H1 (cell line): ENCODE results near the gene INPP4B. TPM values are rescaled to one million over a fixed set of nuclear protein-coding genes. Genes with fewer than 3 reads are reported as not detected.

Source experiments
- ASH2L ChIP-seq: fragments of 200-600, 300-600 bp; sonication (generic); IDR thresholded peaks from one replicate; pipeline ENCODE4 v1.7.1; 2017; ENCODE audit warnings: low read length
- BACH1 ChIP-seq: IDR thresholded peaks from 2 replicates; pipeline ENCODE4 v1.6.1; 2012; ENCODE audit warnings: low read length, improper control_type of control experiment
- CEBPB ChIP-seq: IDR thresholded peaks from 2 replicates; pipeline ENCODE4 v1.6.1; 2012; ENCODE audit warnings: low read depth, low read length
- CHD7 ChIP-seq: fragments of 300-600 bp; sonication (generic); IDR thresholded peaks from 2 replicates; pipeline ENCODE4 v1.7.1; 2012; ENCODE audit warnings: low read length, moderate library complexity, mild to moderate bottlenecking, inconsistent platforms; ENCODE audit not compliant: insufficient replicate concordance
- SAP30 ChIP-seq: fragments of 300-600 bp; sonication (generic); IDR thresholded peaks from 2 replicates; pipeline ENCODE4 v1.7.1; 2012; ENCODE audit warnings: low read length, moderate library complexity, mild to moderate bottlenecking, inconsistent platforms; ENCODE audit not compliant: insufficient read depth, insufficient replicate concordance
- SIX5 ChIP-seq: IDR thresholded peaks from 2 replicates; pipeline ENCODE4 v1.6.1; 2011; ENCODE audit warnings: mild to moderate bottlenecking, low read depth, low read length
- TEAD4 ChIP-seq: IDR thresholded peaks from 2 replicates; pipeline ENCODE4 v1.6.1; 2012; ENCODE audit warnings: low read depth, low read length, inconsistent platforms, mixed read lengths
- ZNF274 ChIP-seq: IDR thresholded peaks from 2 replicates; pipeline ENCODE4 v1.7.0; 2012; ENCODE audit warnings: low read length, borderline replicate concordance; ENCODE audit errors: extremely low read depth
- polyA plus RNA-seq, 7 experiments: library from polyadenylated mRNA; depleted of rRNA in 3 of 7; stranded (reverse) in 5 of 7; unstranded in 2 of 7; fragments of >200 nt in 5 of 7; fragments of 200-250 nt in 2 of 7; gene quantifications; 1 replicate in 5 of 7; 2 replicates in 1 of 7; 4 replicates in 1 of 7; pipeline versions ENCODE4 v1.2.1 to v1.2.3, GENCODE V29; 2011 to 2013; ENCODE audit warnings: missing spikeins in 2 of 7, mixed read lengths in 2 of 7
- total RNA-seq: library from RNA; stranded (reverse); fragmentation: NEBNext Ultra II Directional; extraction: Animal tissue kit (Norgen Biotek cat#: 25700); gene quantifications from 2 replicates; pipeline ENCODE4 v1.2.1, GENCODE V29; 2021
- TF ChIP-seq, protein P1 (sequence below): IDR thresholded peaks from 2 replicates; pipeline ENCODE4 v1.6.1; 2012; ENCODE audit warnings: inconsistent platforms
- TF ChIP-seq, protein P2 (sequence below), 3 experiments: IDR thresholded peaks; 1 replicate in 2 of 3; 2 replicates in 1 of 3; pipeline versions ENCODE4 v1.5.1 to v1.6.1; 2011; ENCODE audit warnings: low read length in 3 of 3, mild to moderate bottlenecking in 3 of 3, inconsistent platforms in 2 of 3, low read depth in 1 of 3, moderate library complexity in 1 of 3; ENCODE audit not compliant: insufficient read depth in 1 of 3; ENCODE audit errors: control extremely low read depth in 1 of 3

The INPP4B gene
- total and polyA plus RNA-seq, 2 of the 8 experiments (the other 6 are each of a cell fraction or from before 2014, with no cell fraction given): 0.11 to 0.54 TPM

- TF ChIP-seq CHD7: no peak
- TF ChIP-seq, protein P1, sequence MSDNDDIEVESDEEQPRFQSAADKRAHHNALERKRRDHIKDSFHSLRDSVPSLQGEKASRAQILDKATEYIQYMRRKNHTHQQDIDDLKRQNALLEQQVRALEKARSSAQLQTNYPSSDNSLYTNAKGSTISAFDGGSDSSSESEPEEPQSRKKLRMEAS: no peak
- TF ChIP-seq BACH1: no peak
- no peak for TF ChIP-seq ASH2L
- no peak for TF ChIP-seq SIX5
- no peak for TF ChIP-seq CEBPB
- no peak for TF ChIP-seq TEAD4
- no peak for TF ChIP-seq SAP30
- TF ChIP-seq ZNF274: no peak
- TF ChIP-seq, protein P2, sequence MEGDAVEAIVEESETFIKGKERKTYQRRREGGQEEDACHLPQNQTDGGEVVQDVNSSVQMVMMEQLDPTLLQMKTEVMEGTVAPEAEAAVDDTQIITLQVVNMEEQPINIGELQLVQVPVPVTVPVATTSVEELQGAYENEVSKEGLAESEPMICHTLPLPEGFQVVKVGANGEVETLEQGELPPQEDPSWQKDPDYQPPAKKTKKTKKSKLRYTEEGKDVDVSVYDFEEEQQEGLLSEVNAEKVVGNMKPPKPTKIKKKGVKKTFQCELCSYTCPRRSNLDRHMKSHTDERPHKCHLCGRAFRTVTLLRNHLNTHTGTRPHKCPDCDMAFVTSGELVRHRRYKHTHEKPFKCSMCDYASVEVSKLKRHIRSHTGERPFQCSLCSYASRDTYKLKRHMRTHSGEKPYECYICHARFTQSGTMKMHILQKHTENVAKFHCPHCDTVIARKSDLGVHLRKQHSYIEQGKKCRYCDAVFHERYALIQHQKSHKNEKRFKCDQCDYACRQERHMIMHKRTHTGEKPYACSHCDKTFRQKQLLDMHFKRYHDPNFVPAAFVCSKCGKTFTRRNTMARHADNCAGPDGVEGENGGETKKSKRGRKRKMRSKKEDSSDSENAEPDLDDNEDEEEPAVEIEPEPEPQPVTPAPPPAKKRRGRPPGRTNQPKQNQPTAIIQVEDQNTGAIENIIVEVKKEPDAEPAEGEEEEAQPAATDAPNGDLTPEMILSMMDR (IDR thresholded peaks at IDR 0.05; ENCODE audit: control extremely low read depth in 1 of 3, insufficient read depth in 1 of 3, low read depth in 1 of 3, low read length in 3 of 3): no peak
Observed at GRCh38 chr4:142211444-142211843, 634.7 kb downstream of the INPP4B start (continued).
